SHP77 (cell line): Measurements from ENCODE around the gene THRB.

Source experiments
- DNase-seq, 2 experiments: peaks; one replicate each; lab custom pipeline; 2025; lab: John Stamatoyannopoulos, UW

Gene THRB

GRCh38 chr3:24224666-24225384 lies 269.8 kb downstream of the THRB start:
- DNase-seq, result no peak

- no peak for DNase-seq
Observed at GRCh38 chr3:24222165-24222805, 272.4 kb downstream of the THRB start.

- DNase-seq, result no peak
Observed at GRCh38 chr3:24220859-24221657, 273.6 kb downstream of the THRB start.

- DNase-seq, result no peak
Observed at GRCh38 chr3:24215502-24215901, 279.1 kb downstream of the THRB start.

- DNase-seq, result no peak
Observed at GRCh38 chr3:24211381-24211780, 283.3 kb downstream of the THRB start.

- DNase-seq, result no peak
Observed at GRCh38 chr3:24202071-24202470, 292.6 kb downstream of the THRB start.

GRCh38 chr3:24201301-24201700 lies 293.3 kb downstream of the THRB start:
- DNase-seq, result no peak

- DNase-seq, result no peak
Observed at GRCh38 chr3:24199775-24200247, 294.8 kb downstream of the THRB start.

GRCh38 chr3:24199300-24199699 lies 295.4 kb downstream of the THRB start:
- DNase-seq, result no peak

- no peak for DNase-seq
Observed at GRCh38 chr3:24198728-24199127, 295.9 kb downstream of the THRB start.

- no peak for DNase-seq
Observed at GRCh38 chr3:24197809-24198208, 296.8 kb downstream of the THRB start.

GRCh38 chr3:24196526-24196925 lies 298.1 kb downstream of the THRB start:
- DNase-seq, result no peak

- DNase-seq, result no peak
Observed at GRCh38 chr3:24195504-24196230, 299.0 kb downstream of the THRB start.

GRCh38 chr3:24192469-24193056 lies 302.1 kb downstream of the THRB start:
- no peak for DNase-seq

GRCh38 chr3:24191801-24192403 lies 302.7 kb downstream of the THRB start:
- no peak for DNase-seq

GRCh38 chr3:24190256-24190655 lies 304.4 kb downstream of the THRB start:
- DNase-seq, result no peak

- DNase-seq, result peak; percentile 2 to 33
Observed at GRCh38 chr3:24185738-24186384, 308.8 kb downstream of the THRB start.

GRCh38 chr3:24184528-24185176 lies 310.0 kb downstream of the THRB start:
- DNase-seq, result no peak

- no peak for DNase-seq
Observed at GRCh38 chr3:24182756-24183155, 311.9 kb downstream of the THRB start.

- no peak for DNase-seq
Observed at GRCh38 chr3:24181256-24181655, 313.4 kb downstream of the THRB start.
